ENCODE data around the gene PHF14. TPM values are rescaled to one million over a fixed set of nuclear protein-coding genes. Genes with fewer than 3 reads are reported as not detected.

Gene PHF14
- total and polyA plus RNA-seq, 8 donors = 27.5 to 85.9 (median 68.0) TPM

DNA sequence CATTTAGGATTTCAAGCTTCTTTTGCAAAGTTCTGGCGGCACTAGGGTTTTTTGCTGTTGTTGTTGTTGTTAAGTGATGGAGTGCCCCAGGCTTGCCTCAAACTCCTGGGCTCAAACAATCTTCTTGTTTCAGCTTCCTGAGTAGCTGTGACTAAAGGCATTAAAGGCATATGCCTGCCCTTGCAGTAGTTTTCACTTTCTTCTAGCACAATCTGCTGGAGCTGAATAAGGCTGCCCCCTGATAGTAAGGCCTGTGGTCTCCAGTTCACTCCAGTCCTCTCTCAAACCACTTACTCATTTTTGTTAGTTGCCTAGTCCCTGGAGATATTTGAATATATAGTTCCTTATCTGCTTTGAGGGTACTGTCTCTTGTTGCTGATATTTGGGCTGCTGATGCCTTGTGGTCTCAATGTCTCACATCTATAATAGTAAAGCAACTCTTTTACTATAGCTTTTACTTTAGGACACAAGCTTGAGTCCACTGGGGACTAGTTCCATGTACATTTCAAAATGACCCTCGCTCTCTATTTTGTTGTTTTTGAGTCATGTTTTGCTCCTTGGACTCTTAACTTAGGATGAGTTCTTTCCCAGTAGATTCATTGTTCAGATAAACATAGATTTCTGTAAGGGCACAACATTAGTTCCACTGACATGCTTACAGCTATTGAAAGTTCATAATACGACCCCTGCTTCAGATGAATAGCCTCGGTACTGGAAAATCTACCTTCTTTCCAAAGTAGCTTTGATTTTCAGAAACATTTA is 25.5 kb downstream of the PHF14 start:
- H3K4me1 ChIP-seq = peaks cover 0 to 3% of the 10 kb centered on the region in 2 donors
- no peaks in the 10 kb centered on the region for H3K27me3 ChIP-seq
- TF ChIP-seq, protein P1, sequence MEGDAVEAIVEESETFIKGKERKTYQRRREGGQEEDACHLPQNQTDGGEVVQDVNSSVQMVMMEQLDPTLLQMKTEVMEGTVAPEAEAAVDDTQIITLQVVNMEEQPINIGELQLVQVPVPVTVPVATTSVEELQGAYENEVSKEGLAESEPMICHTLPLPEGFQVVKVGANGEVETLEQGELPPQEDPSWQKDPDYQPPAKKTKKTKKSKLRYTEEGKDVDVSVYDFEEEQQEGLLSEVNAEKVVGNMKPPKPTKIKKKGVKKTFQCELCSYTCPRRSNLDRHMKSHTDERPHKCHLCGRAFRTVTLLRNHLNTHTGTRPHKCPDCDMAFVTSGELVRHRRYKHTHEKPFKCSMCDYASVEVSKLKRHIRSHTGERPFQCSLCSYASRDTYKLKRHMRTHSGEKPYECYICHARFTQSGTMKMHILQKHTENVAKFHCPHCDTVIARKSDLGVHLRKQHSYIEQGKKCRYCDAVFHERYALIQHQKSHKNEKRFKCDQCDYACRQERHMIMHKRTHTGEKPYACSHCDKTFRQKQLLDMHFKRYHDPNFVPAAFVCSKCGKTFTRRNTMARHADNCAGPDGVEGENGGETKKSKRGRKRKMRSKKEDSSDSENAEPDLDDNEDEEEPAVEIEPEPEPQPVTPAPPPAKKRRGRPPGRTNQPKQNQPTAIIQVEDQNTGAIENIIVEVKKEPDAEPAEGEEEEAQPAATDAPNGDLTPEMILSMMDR (IDR thresholded peaks at IDR 0.05) = no peak
- peaks cover 0 to 11% of the 10 kb centered on the region in 2 donors for H3K9me3 ChIP-seq
- ATAC-seq = no peak
- DNase-seq = peak in 2 of 4 donors; percentile 7 to 18
- no peak overlapping the region for H3K4me3 ChIP-seq
- no peak overlapping the region for H3K27ac ChIP-seq
- intact Hi-C loops (cut with DNase I) = no loop called here
- H3K36me3 ChIP-seq = peaks cover 0 to 20% of the 10 kb centered on the region in 2 donors

GRCh38 chr7:11005202-11005601 is 31.5 kb downstream of the PHF14 start:
- Histone ChIP-seq H3K9me3 (no peaks in the 10 kb centered on the region), H3K4me3 (no peak overlapping the region), H3K27ac (no peak overlapping the region), H3K27me3 (no peaks in the 10 kb centered on the region), H3K4me1 (no peaks in the 10 kb centered on the region), H3K36me3 (peaks cover 0 to 6% of the 10 kb centered on the region in 2 donors)
- DNase-seq (no peak), ATAC-seq (no peak)
- TF ChIP-seq, protein P1 (IDR thresholded peaks at IDR 0.05) = no peak
- intact Hi-C loops (cut with DNase I) = no loop called here

- Histone ChIP-seq H3K4me3 (no peak overlapping the region), H3K36me3 (peaks cover 0 to 6% of the 10 kb centered on the region in 2 donors), H3K4me1 (no peaks in the 10 kb centered on the region), H3K27ac (no peak overlapping the region), H3K27me3 (no peaks in the 10 kb centered on the region), H3K9me3 (no peaks in the 10 kb centered on the region)
- ATAC-seq (no peak), DNase-seq (peak in 1 of 4 donors; percentile 7)
- intact Hi-C loops (cut with DNase I) = no loop called here
- TF ChIP-seq, protein P1 (IDR thresholded peaks at IDR 0.05) = no peak
These were observed 32.6 kb downstream of the PHF14 start for GRCh38 chr7:11006291-11006690.

DNA sequence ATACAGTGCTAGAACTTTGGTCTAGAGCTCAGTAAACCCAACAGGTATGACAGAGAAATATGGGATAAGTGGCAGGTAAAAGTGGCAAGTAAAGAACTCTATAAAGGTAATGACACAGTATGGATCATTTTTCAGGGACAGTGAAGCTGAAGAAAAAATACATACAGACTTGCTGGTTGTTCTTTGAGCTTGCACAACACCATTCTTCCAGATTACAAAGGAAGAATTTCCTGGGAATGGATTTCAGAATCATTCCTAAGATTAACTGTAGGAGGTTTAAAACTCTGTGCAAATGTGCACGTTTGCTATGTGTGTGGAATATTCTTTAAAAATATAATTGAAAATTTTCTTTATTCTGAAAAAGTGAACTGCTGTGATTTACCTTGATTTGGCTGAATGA is 36.0 kb downstream of the PHF14 start:
- intact Hi-C loops (cut with DNase I) = no loop called here
- no peaks in the 10 kb centered on the region for H3K4me1 ChIP-seq

GRCh38 chr7:11021468-11021867 is 47.8 kb downstream of the PHF14 start:
- Histone ChIP-seq H3K4me1 (no peaks in the 10 kb centered on the region), H3K27ac (no peak overlapping the region), H3K9me3 (no peaks in the 10 kb centered on the region), H3K27me3 (no peaks in the 10 kb centered on the region), H3K4me3 (no peak overlapping the region), H3K36me3 (peaks cover 0 to 36% of the 10 kb centered on the region in 2 donors)
- DNase-seq (no peak), ATAC-seq (no peak)
- TF ChIP-seq, protein P1 (IDR thresholded peaks at IDR 0.05) = no peak
- intact Hi-C loops (cut with DNase I) = no loop called here

More for the DNA sequence above, 36.0 kb downstream of the PHF14 start:
- no peak overlapping the region for H3K4me3 ChIP-seq
- H3K9me3 ChIP-seq = no peaks in the 10 kb centered on the region
- DNase-seq (no peak), ATAC-seq (no peak)
- no peak overlapping the region for H3K27ac ChIP-seq
- peaks cover 0 to 15% of the 10 kb centered on the region in 2 donors for H3K36me3 ChIP-seq
- TF ChIP-seq, protein P1 (IDR thresholded peaks at IDR 0.05) = no peak
- no peaks in the 10 kb centered on the region for H3K27me3 ChIP-seq

Measured in left lung (tissue), 10 donors.